Measurements from ENCODE around the gene TRIM17. TPM values are rescaled to one million over a fixed set of nuclear protein-coding genes. Genes with fewer than 3 reads are reported as not detected.
A peak's percentile ranks its signal among the peaks of the same experiment; 100 is the strongest.

The TRIM17 gene
- total RNA-seq, 1 donor = under 0.01 TPM

DNA sequence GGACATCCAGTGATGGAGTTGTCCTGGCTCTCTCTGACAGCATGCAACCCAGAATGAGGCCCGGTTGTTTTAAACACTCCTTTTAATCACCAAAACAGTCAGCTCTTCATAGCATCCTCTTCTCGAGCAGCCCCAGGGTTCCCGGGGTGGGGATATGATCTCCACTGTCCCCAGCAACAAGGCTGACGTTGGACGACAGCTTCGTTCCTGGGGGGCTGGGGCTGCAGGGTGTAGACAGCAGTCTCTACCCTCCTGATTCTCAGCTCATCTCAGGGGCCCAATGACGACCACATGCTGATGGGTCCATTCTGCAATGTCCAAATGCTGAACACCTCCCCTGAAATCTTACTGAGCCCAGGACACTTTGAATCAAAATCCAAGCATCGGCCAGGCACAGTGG, 37.0 kb downstream of the TRIM17 start:
- H4K20me1 ChIP-seq (ENCODE audit: insufficient read depth, low read length) = no peaks in the 10 kb centered on the region
- TF ChIP-seq CTCF (IDR thresholded peaks at IDR 0.05; ENCODE audit: extremely low read depth, low read depth, low read length) = no peak
- H3K4me3 ChIP-seq (ENCODE audit: insufficient read depth, low read length) = no peak overlapping the region
- H3K36me3 ChIP-seq (ENCODE audit: insufficient read depth, low read length) = no peaks in the 10 kb centered on the region
- no peak for DNase-seq (ENCODE audit: insufficient read length, low spot score, missing footprints)
- H3K79me2 ChIP-seq (ENCODE audit: insufficient read depth, low read length) = no peaks in the 10 kb centered on the region
- H3K4me1 ChIP-seq (ENCODE audit: insufficient read depth, low read length) = peaks cover 10% of the 10 kb centered on the region
- H3K27me3 ChIP-seq (ENCODE audit: insufficient read depth, low read length) = peaks cover 6% of the 10 kb centered on the region
- H2AFZ ChIP-seq (ENCODE audit: low read length) = no peak overlapping the region
- H3K4me2 ChIP-seq (ENCODE audit: insufficient read depth, low read length) = no peak overlapping the region
- no peaks in the 10 kb centered on the region for H3K9me3 ChIP-seq (ENCODE audit: low read depth, low read length)
- H3K27ac ChIP-seq (ENCODE audit: low read depth, low read length) = no peak overlapping the region

DNA sequence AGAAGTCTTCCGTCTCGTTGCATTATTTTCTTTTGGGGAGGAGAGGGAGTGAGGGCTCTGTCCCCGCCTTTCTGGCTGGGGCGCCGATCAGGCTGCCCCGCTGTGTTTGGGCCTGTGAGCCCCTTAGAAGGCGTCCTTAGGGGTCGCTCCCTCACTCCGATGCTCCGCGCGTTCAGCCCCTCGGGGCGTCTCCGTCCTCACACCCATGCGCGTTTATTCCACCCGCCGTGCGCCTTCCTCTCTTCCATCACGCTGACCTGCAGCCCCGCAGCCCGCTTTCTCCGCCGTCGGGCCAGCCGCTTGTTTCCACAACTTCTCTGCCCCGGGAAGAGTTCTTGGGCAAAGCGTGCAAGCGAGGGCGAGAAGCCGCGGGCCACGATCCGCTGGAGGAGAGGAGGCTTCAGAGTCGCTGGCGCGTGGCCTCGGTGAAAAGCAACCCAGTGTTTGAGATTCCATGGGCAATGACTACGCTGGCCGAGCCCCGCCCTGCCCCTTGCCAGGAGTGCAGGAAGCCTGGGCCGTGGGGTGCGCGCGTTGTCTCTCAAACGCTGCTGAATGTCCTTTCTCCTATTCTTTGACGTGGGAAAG, 37.7 kb downstream of the TRIM17 start:
- H3K79me2 ChIP-seq (ENCODE audit: insufficient read depth, low read length) = no peaks in the 10 kb centered on the region
- peak overlapping the region; percentile 72 for H3K4me3 ChIP-seq (ENCODE audit: insufficient read depth, low read length)
- H3K27ac ChIP-seq (ENCODE audit: low read depth, low read length) = no peak overlapping the region
- peak; percentile 1 for TF ChIP-seq CTCF (IDR thresholded peaks at IDR 0.05; ENCODE audit: extremely low read depth, low read depth, low read length)
- H3K4me1 ChIP-seq (ENCODE audit: insufficient read depth, low read length) = peaks cover 13% of the 10 kb centered on the region
- H3K27me3 ChIP-seq (ENCODE audit: insufficient read depth, low read length) = peaks cover 6% of the 10 kb centered on the region
- no peaks in the 10 kb centered on the region for H3K36me3 ChIP-seq (ENCODE audit: insufficient read depth, low read length)
- peak; percentile 86 for DNase-seq (ENCODE audit: insufficient read length, low spot score, missing footprints)
- no peaks in the 10 kb centered on the region for H4K20me1 ChIP-seq (ENCODE audit: insufficient read depth, low read length)
- no peaks in the 10 kb centered on the region for H3K9me3 ChIP-seq (ENCODE audit: low read depth, low read length)
- H3K4me2 ChIP-seq (ENCODE audit: insufficient read depth, low read length) = peak overlapping the region; percentile 87
- peak overlapping the region; percentile 82 for H2AFZ ChIP-seq (ENCODE audit: low read length)

GRCh38 chr1:228378090-228378872, 38.4 kb downstream of the TRIM17 start:
- Histone ChIP-seq H2AFZ (ENCODE audit: low read length) (peak overlapping the region; percentile 82), H3K36me3 (ENCODE audit: insufficient read depth, low read length) (no peaks in the 10 kb centered on the region), H3K79me2 (ENCODE audit: insufficient read depth, low read length) (no peaks in the 10 kb centered on the region), H3K4me1 (ENCODE audit: insufficient read depth, low read length) (peaks cover 13% of the 10 kb centered on the region), H3K27ac (ENCODE audit: low read depth, low read length) (no peak overlapping the region), H3K27me3 (ENCODE audit: insufficient read depth, low read length) (peaks cover 6% of the 10 kb centered on the region), H3K9me3 (ENCODE audit: low read depth, low read length) (no peaks in the 10 kb centered on the region), H3K4me3 (ENCODE audit: insufficient read depth, low read length) (peak overlapping the region; percentile 72), H4K20me1 (ENCODE audit: insufficient read depth, low read length) (no peaks in the 10 kb centered on the region), H3K4me2 (ENCODE audit: insufficient read depth, low read length) (peak overlapping the region; percentile 87)
- DNase-seq (ENCODE audit: insufficient read length, low spot score, missing footprints) = peak; percentile 98
- TF ChIP-seq CTCF (IDR thresholded peaks at IDR 0.05; ENCODE audit: extremely low read depth, low read depth, low read length) = peak; percentile 28

- peak; percentile 50 for DNase-seq (ENCODE audit: insufficient read length, low spot score, missing footprints)
- H3K4me1 ChIP-seq (ENCODE audit: insufficient read depth, low read length) = peaks cover 13% of the 10 kb centered on the region
- no peaks in the 10 kb centered on the region for H3K36me3 ChIP-seq (ENCODE audit: insufficient read depth, low read length)
- H4K20me1 ChIP-seq (ENCODE audit: insufficient read depth, low read length) = no peaks in the 10 kb centered on the region
- H3K27me3 ChIP-seq (ENCODE audit: insufficient read depth, low read length) = peaks cover 6% of the 10 kb centered on the region
- H3K4me2 ChIP-seq (ENCODE audit: insufficient read depth, low read length) = no peak overlapping the region
- H2AFZ ChIP-seq (ENCODE audit: low read length) = no peak overlapping the region
- H3K9me3 ChIP-seq (ENCODE audit: low read depth, low read length) = no peaks in the 10 kb centered on the region
- no peak overlapping the region for H3K27ac ChIP-seq (ENCODE audit: low read depth, low read length)
- no peaks in the 10 kb centered on the region for H3K79me2 ChIP-seq (ENCODE audit: insufficient read depth, low read length)
- no peak overlapping the region for H3K4me3 ChIP-seq (ENCODE audit: insufficient read depth, low read length)
- no peak for TF ChIP-seq CTCF (IDR thresholded peaks at IDR 0.05; ENCODE audit: extremely low read depth, low read depth, low read length)
These were observed 39.0 kb downstream of the TRIM17 start for GRCh38 chr1:228377664-228378089.
